Measurements from ENCODE around the gene XRCC4. TPM values are rescaled to one million over a fixed set of nuclear protein-coding genes. Genes with fewer than 3 reads are reported as not detected.

The XRCC4 gene
- total RNA-seq, 1 donor from 2014 or later, result not detected

DNA sequence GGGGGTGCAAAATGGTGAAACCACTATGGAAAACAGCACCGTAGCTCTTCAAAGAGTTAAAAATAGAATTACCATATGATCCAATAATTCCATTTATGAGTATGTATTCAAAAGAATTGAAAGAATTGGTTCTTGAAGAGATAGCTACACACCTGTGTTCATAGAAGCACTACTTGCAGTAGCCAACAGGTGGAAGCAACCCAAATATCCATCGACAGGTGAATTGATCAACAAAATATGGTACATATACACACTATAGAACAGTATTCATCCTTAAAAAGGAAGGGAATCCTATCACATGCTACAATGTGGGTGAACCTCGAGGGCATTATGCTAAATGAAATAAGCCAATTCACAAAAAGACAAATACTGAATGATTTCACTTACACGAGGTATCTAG lies 308.5 kb downstream of the XRCC4 start:
- no peaks in the 10 kb centered on the region for H3K36me3 ChIP-seq
- no peaks in the 10 kb centered on the region for H3K4me1 ChIP-seq
- TF ChIP-seq, protein P1, sequence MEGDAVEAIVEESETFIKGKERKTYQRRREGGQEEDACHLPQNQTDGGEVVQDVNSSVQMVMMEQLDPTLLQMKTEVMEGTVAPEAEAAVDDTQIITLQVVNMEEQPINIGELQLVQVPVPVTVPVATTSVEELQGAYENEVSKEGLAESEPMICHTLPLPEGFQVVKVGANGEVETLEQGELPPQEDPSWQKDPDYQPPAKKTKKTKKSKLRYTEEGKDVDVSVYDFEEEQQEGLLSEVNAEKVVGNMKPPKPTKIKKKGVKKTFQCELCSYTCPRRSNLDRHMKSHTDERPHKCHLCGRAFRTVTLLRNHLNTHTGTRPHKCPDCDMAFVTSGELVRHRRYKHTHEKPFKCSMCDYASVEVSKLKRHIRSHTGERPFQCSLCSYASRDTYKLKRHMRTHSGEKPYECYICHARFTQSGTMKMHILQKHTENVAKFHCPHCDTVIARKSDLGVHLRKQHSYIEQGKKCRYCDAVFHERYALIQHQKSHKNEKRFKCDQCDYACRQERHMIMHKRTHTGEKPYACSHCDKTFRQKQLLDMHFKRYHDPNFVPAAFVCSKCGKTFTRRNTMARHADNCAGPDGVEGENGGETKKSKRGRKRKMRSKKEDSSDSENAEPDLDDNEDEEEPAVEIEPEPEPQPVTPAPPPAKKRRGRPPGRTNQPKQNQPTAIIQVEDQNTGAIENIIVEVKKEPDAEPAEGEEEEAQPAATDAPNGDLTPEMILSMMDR (IDR thresholded peaks at IDR 0.05), result no peak
- no peak overlapping the region for H3K4me3 ChIP-seq
- no peak for DNase-seq (ENCODE audit: low spot score in 2 of 2)
- H3K27ac ChIP-seq, result no peak overlapping the region
- intact Hi-C loops (cut with DNase I), result no loop called here
- no peaks in the 10 kb centered on the region for H3K27me3 ChIP-seq
- H3K9me3 ChIP-seq, result no peaks in the 10 kb centered on the region

DNA sequence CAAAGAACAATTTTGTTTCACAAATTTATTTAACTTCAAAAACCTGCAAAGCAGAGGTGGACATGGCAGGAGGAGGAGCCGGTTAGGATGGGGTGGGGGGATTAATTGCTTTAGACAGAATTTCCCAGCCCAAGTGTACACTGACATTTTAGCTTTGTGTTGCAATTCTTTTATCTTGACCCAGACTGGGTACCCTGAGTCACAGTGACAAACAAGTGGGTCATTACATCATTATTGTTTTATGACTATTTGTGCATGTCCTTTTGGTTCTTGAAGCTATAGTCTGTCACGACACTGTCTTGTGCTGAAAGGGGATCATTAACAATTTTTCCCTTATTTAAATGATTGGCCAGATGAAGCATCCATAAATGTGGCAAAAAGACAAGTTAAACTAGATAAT lies 309.7 kb downstream of the XRCC4 start:
- H3K4me3 ChIP-seq, result no peak overlapping the region
- H3K27me3 ChIP-seq, result no peaks in the 10 kb centered on the region
- TF ChIP-seq, protein P1 (IDR thresholded peaks at IDR 0.05), result no peak
- no peak overlapping the region for H3K27ac ChIP-seq
- no peaks in the 10 kb centered on the region for H3K36me3 ChIP-seq
- no peaks in the 10 kb centered on the region for H3K9me3 ChIP-seq
- intact Hi-C loops (cut with DNase I), result no loop called here
- H3K4me1 ChIP-seq, result no peaks in the 10 kb centered on the region
- no peak for DNase-seq (ENCODE audit: low spot score in 2 of 2)

DNA sequence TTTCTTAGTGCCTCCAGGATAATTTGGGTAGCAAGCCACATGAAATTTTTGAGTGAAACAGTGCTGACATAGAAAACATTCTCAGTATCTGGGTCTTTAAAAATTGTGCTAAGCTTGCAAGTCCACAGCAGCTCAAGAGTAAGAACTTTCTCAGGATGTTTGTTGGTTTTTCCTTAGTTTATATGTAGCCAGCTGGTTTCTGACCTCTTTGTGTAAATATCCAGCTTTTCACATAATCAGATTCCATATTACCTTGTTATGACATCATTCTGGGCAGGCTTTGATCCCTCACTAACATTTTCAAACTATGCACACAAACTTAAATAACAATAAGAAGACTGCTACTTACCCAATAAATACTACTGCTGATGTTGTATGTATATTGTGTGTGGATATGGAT lies 311.3 kb downstream of the XRCC4 start:
- H3K9me3 ChIP-seq, result no peaks in the 10 kb centered on the region
- no peaks in the 10 kb centered on the region for H3K4me1 ChIP-seq
- H3K27me3 ChIP-seq, result no peaks in the 10 kb centered on the region
- H3K27ac ChIP-seq, result no peak overlapping the region
- TF ChIP-seq, protein P1 (IDR thresholded peaks at IDR 0.05), result no peak
- intact Hi-C loops (cut with DNase I), result no loop called here
- H3K4me3 ChIP-seq, result no peak overlapping the region
- H3K36me3 ChIP-seq, result no peaks in the 10 kb centered on the region
- no peak for DNase-seq (ENCODE audit: low spot score in 2 of 2)

DNA sequence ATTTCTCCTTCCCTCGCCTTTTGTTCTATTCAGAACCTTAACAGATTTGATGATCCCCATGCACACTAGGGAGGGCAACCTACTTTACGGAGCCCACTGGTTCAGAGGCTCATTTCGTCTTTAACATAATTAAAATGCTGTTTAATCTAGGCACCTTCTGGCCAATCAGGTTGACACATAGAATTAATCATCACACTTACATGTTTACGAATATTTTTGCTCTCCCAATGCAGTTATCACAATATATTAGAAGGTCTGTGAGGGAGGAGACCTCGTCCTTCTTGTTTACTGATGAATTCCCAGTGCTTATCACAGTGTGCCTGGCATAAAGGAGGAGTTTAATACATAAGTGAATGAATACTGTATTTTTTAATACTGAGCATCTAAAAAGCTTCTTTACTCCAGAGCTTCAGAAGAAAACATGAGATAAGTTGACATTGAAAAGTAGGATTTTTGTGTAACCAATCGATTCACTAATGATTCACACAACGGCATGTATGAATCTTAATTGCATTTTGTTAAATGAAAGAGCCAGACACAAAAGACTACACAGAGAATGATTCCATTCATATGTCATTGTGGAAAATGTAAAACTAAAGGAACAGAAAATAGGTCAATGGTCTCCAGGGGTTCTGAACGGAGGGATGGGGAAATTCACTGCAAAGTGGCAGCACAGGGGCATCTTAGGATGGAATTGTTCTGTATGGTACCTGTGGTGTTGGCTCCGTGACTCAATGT lies 315.6 kb downstream of the XRCC4 start:
- TF ChIP-seq, protein P1 (IDR thresholded peaks at IDR 0.05), result no peak
- intact Hi-C loops (cut with DNase I), result no loop called here
- Histone ChIP-seq H3K36me3 (no peaks in the 10 kb centered on the region), H3K4me1 (no peaks in the 10 kb centered on the region), H3K9me3 (no peaks in the 10 kb centered on the region), H3K4me3 (no peak overlapping the region), H3K27ac (no peak overlapping the region), H3K27me3 (no peaks in the 10 kb centered on the region)
- DNase-seq (ENCODE audit: low spot score in 2 of 2), result no peak

DNA sequence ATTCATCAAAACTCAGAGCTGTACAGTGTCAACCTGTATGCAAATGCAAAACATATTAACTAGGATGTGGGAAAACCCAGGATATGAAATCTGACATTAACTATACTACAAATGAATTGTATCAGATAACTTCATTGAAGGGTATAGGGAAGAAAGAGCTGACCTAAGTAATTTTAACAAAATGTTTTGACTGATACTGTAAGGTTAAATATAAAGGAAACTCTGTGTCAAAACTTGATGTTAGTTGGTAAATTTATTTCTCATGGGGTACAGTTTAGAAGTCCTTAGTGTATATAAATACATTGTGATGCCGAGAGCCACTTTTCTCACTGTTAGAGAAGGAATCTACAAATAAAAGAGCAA lies 316.1 kb downstream of the XRCC4 start:
- Histone ChIP-seq H3K4me3 (no peak overlapping the region), H3K4me1 (no peaks in the 10 kb centered on the region), H3K27me3 (no peaks in the 10 kb centered on the region), H3K9me3 (no peaks in the 10 kb centered on the region), H3K27ac (no peak overlapping the region), H3K36me3 (no peaks in the 10 kb centered on the region)
- no peak for DNase-seq (ENCODE audit: low spot score in 2 of 2)
- TF ChIP-seq, protein P1 (IDR thresholded peaks at IDR 0.05), result no peak
- intact Hi-C loops (cut with DNase I), result no loop called here

DNA sequence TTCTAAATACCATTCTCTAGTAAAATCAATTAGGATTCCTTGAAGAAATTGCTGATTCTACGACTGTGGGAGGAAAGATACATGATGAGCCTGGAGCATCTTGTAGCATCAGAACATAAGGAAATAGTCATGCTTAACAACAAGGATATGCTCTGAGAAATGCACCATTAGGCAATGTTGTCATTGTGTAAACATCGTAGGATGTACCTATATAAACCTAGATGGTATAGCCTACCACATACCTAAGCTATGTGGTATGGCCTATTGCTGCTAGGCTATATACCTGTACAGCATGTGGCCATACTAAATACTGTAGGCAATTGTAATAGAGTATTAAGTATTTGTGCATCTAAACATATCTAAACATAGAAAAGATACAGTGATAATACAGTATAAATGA lies 316.8 kb downstream of the XRCC4 start:
- intact Hi-C loops (cut with DNase I), result no loop called here
- TF ChIP-seq, protein P1 (IDR thresholded peaks at IDR 0.05), result no peak
- no peaks in the 10 kb centered on the region for H3K36me3 ChIP-seq

More for the DNA sequence above, 316.8 kb downstream of the XRCC4 start:
- H3K4me3 ChIP-seq, result no peak overlapping the region
- DNase-seq (ENCODE audit: low spot score in 2 of 2), result no peak
- no peaks in the 10 kb centered on the region for H3K27me3 ChIP-seq
- no peaks in the 10 kb centered on the region for H3K9me3 ChIP-seq
- H3K27ac ChIP-seq, result no peak overlapping the region
- H3K4me1 ChIP-seq, result no peaks in the 10 kb centered on the region
